ENCODE measurements around the gene TMTC2. TPM values are rescaled to one million over a fixed set of nuclear protein-coding genes. Genes with fewer than 3 reads are reported as not detected.

The TMTC2 gene
- total and polyA plus RNA-seq, 2 donors (not counting 1 experiment from before 2014, with no cell fraction given) = 2.4 to 3.2 TPM

- H3K9me3 ChIP-seq (ENCODE audit: control extremely low read depth in 1 of 3, control insufficient read depth in 2 of 3, insufficient read depth in 1 of 3, low read length in 2 of 3) = no peaks in the 10 kb centered on the region
- Mint-ChIP-seq H3K9me3 (ENCODE audit: insufficient read depth) (peaks cover 4% of the 10 kb centered on the region), H3K4me3 (no peak overlapping the region), H3K27me3 (no peaks in the 10 kb centered on the region), H3K4me1 (no peaks in the 10 kb centered on the region), H3K27ac (no peak overlapping the region)
- no peak overlapping the region for H2AFZ ChIP-seq (ENCODE audit: insufficient read depth, low read depth, low read length, poor library complexity, severe bottlenecking)
- ATAC-seq (ENCODE audit: low read depth) (no peak), DNase-seq (no peak)
- H3K36me3 ChIP-seq (replicated peaks in 1 of 2; ENCODE audit: control extremely low read depth in 1 of 2, control insufficient read depth in 1 of 2, extremely low read depth in 1 of 2, insufficient read depth in 2 of 2, low read length in 1 of 2) = no peaks in the 10 kb centered on the region
- H3K9ac ChIP-seq (ENCODE audit: low read length) = no peak overlapping the region
- H3K79me2 ChIP-seq (ENCODE audit: control insufficient read depth, insufficient read depth, low read length) = no peaks in the 10 kb centered on the region
- intact Hi-C loops (cut with micrococcal nuclease) = no loop called here
- H3K4me2 ChIP-seq (replicated peaks; ENCODE audit: low read depth, low read length, poor library complexity, severe bottlenecking) = no peak overlapping the region
- no peaks in the 10 kb centered on the region for H3K27me3 ChIP-seq (replicated peaks in 1 of 4; ENCODE audit: control extremely low read depth in 1 of 4, control insufficient read depth in 3 of 4, insufficient read depth in 4 of 4, low read length in 3 of 4)
- H4K20me1 ChIP-seq (ENCODE audit: control insufficient read depth, insufficient read depth, low read length, poor library complexity, severe bottlenecking) = no peaks in the 10 kb centered on the region
- H3K4me1 ChIP-seq (ENCODE audit: control insufficient read depth in 2 of 2, insufficient read depth in 2 of 2, low read length in 2 of 2) = no peaks in the 10 kb centered on the region
- CTCF ChIA-PET = no interaction called here
- H3K27ac ChIP-seq (ENCODE audit: low read length in 2 of 2) = no peak overlapping the region
- TF ChIP-seq CTCF (IDR thresholded peaks at IDR 0.05) (no peak), EZH2 (IDR thresholded peaks at IDR 0.05; ENCODE audit: borderline replicate concordance, insufficient read depth, low read depth, low read length, poor library complexity, severe bottlenecking) (no peak)
- WGBS (ENCODE audit: insufficient coverage) = no CpG with 5 or more reads among the region's 2 CpGs
- H3K4me3 ChIP-seq (ENCODE audit: control extremely low read depth in 1 of 5, extremely low read depth in 1 of 5, insufficient read depth in 1 of 5, low read depth in 2 of 5, low read length in 4 of 5) = no peak overlapping the region
- POLR2A ChIA-PET = no interaction called here
Measured at GRCh38 chr12:82898441-82898840, 211.7 kb downstream of the TMTC2 start.

- H3K4me3 Mint-ChIP-seq = no peak overlapping the region
- Histone ChIP-seq H4K20me1 (ENCODE audit: control insufficient read depth, insufficient read depth, low read length, poor library complexity, severe bottlenecking) (no peaks in the 10 kb centered on the region), H2AFZ (ENCODE audit: insufficient read depth, low read depth, low read length, poor library complexity, severe bottlenecking) (no peak overlapping the region), H3K9me3 (ENCODE audit: control extremely low read depth in 1 of 3, control insufficient read depth in 2 of 3, insufficient read depth in 1 of 3, low read length in 2 of 3) (no peaks in the 10 kb centered on the region), H3K4me1 (ENCODE audit: control insufficient read depth in 2 of 2, insufficient read depth in 2 of 2, low read length in 2 of 2) (no peaks in the 10 kb centered on the region), H3K4me2 (replicated peaks; ENCODE audit: low read depth, low read length, poor library complexity, severe bottlenecking) (no peak overlapping the region), H3K27me3 (replicated peaks in 1 of 4; ENCODE audit: control extremely low read depth in 1 of 4, control insufficient read depth in 3 of 4, insufficient read depth in 4 of 4, low read length in 3 of 4) (no peaks in the 10 kb centered on the region), H3K79me2 (ENCODE audit: control insufficient read depth, insufficient read depth, low read length) (no peaks in the 10 kb centered on the region), H3K9ac (ENCODE audit: low read length) (no peak overlapping the region), H3K4me3 (ENCODE audit: control extremely low read depth in 1 of 5, extremely low read depth in 1 of 5, insufficient read depth in 1 of 5, low read depth in 2 of 5, low read length in 4 of 5) (no peak overlapping the region), H3K36me3 (replicated peaks in 1 of 2; ENCODE audit: control extremely low read depth in 1 of 2, control insufficient read depth in 1 of 2, extremely low read depth in 1 of 2, insufficient read depth in 2 of 2, low read length in 1 of 2) (no peaks in the 10 kb centered on the region), H3K27ac (ENCODE audit: low read length in 2 of 2) (no peak overlapping the region)
- intact Hi-C loops (cut with micrococcal nuclease) = no loop called here
- TF ChIP-seq EZH2 (IDR thresholded peaks at IDR 0.05; ENCODE audit: borderline replicate concordance, insufficient read depth, low read depth, low read length, poor library complexity, severe bottlenecking) (no peak), CTCF (IDR thresholded peaks at IDR 0.05) (no peak)
- ChIA-PET CTCF (no interaction called here), POLR2A (no interaction called here)
- ATAC-seq (ENCODE audit: low read depth) (no peak), DNase-seq (no peak)
- no peak overlapping the region for H3K27ac Mint-ChIP-seq
- H3K9me3 Mint-ChIP-seq (ENCODE audit: insufficient read depth) = no peaks in the 10 kb centered on the region
- WGBS (ENCODE audit: insufficient coverage) = 88% methylated on average over 1 of the region's 5 CpGs
- H3K4me1 Mint-ChIP-seq = no peaks in the 10 kb centered on the region
- H3K27me3 Mint-ChIP-seq = no peaks in the 10 kb centered on the region
Measured at GRCh38 chr12:82904219-82904790, 217.6 kb downstream of the TMTC2 start.

All from B cell (primary cell).